C4-2B (cell line): ENCODE data around the gene GFM1.

Experiments
- CTCF ChIP-seq: fragments of 450-650 bp; conservative IDR thresholded peaks from 2 replicates; pipeline ENCODE4 v1.5.1; 2017; ENCODE audit warnings: mild to moderate bottlenecking
- ZFX ChIP-seq: fragments of 450-650 bp; IDR thresholded peaks from 2 replicates; pipeline ENCODE4 v1.6.1; 2017

- TF ChIP-seq CTCF (no peak), ZFX (no peak)
Observed at GRCh38 chr3:158625881-158626280, 18.4 kb upstream of the GFM1 start.
